ENCODE measurements around the gene SPACA7.

The SPACA7 gene

GRCh38 chr13:112477070-112477619 is 101.0 kb downstream of the SPACA7 start:
- H3K27me3 Mint-ChIP-seq (ENCODE audit: low read depth): no peaks in the 10 kb centered on the region
- no peaks in the 10 kb centered on the region for H3K4me1 Mint-ChIP-seq
- H3K9me3 Mint-ChIP-seq: peaks cover 15% of the 10 kb centered on the region
- H3K27ac Mint-ChIP-seq: no peak overlapping the region
- H3K4me3 Mint-ChIP-seq: no peak overlapping the region
- TF ChIP-seq CTCF (IDR thresholded peaks at IDR 0.05; ENCODE audit: unreplicated experiment in 3 of 3): no peak
- H3K36me3 Mint-ChIP-seq (ENCODE audit: low read depth): peaks cover 18% of the 10 kb centered on the region

GRCh38 chr13:112479389-112479788 is 103.2 kb downstream of the SPACA7 start:
- no peak for TF ChIP-seq CTCF (IDR thresholded peaks at IDR 0.05; ENCODE audit: unreplicated experiment in 3 of 3)
- peaks cover 33% of the 10 kb centered on the region for H3K36me3 Mint-ChIP-seq (ENCODE audit: low read depth)

GRCh38 chr13:112481458-112481857 is 105.3 kb downstream of the SPACA7 start:
- no peak overlapping the region for H3K27ac Mint-ChIP-seq
- H3K9me3 Mint-ChIP-seq: peaks cover 22% of the 10 kb centered on the region
- H3K4me1 Mint-ChIP-seq: no peaks in the 10 kb centered on the region

More at GRCh38 chr13:112479389-112479788, 103.2 kb downstream of the SPACA7 start:
- no peak overlapping the region for H3K4me3 Mint-ChIP-seq
- H3K9me3 Mint-ChIP-seq: peaks cover 22% of the 10 kb centered on the region
- no peaks in the 10 kb centered on the region for H3K27me3 Mint-ChIP-seq (ENCODE audit: low read depth)
- no peaks in the 10 kb centered on the region for H3K4me1 Mint-ChIP-seq
- no peak overlapping the region for H3K27ac Mint-ChIP-seq

GRCh38 chr13:112483299-112483698 is 107.1 kb downstream of the SPACA7 start:
- no peak for TF ChIP-seq CTCF (IDR thresholded peaks at IDR 0.05; ENCODE audit: unreplicated experiment in 3 of 3)
- no peaks in the 10 kb centered on the region for H3K27me3 Mint-ChIP-seq (ENCODE audit: low read depth)
- no peaks in the 10 kb centered on the region for H3K4me1 Mint-ChIP-seq
- H3K36me3 Mint-ChIP-seq (ENCODE audit: low read depth): peaks cover 61% of the 10 kb centered on the region
- no peak overlapping the region for H3K27ac Mint-ChIP-seq
- H3K9me3 Mint-ChIP-seq: peaks cover 22% of the 10 kb centered on the region
- no peak overlapping the region for H3K4me3 Mint-ChIP-seq

More at GRCh38 chr13:112481458-112481857, 105.3 kb downstream of the SPACA7 start:
- no peak for TF ChIP-seq CTCF (IDR thresholded peaks at IDR 0.05; ENCODE audit: unreplicated experiment in 3 of 3)
- peaks cover 49% of the 10 kb centered on the region for H3K36me3 Mint-ChIP-seq (ENCODE audit: low read depth)
- H3K4me3 Mint-ChIP-seq: no peak overlapping the region
- H3K27me3 Mint-ChIP-seq (ENCODE audit: low read depth): no peaks in the 10 kb centered on the region

Data from nephron (organoid).